ENCODE data around the gene DCP1B.

GRCh38 chr12:1995205-1995896 is 8.9 kb downstream of the DCP1B start:
- TF ChIP-seq GATA2 (IDR thresholded peaks at IDR 0.05; ENCODE audit: low read depth, low read length) (no peak), GATA3 (IDR thresholded peaks at IDR 0.05; ENCODE audit: low read depth, low read length) (no peak)

All from SH-SY5Y (cell line).